Keratinocyte (primary cell): ENCODE measurements around the gene ESX1. TPM values are rescaled to one million over a fixed set of nuclear protein-coding genes. Genes with fewer than 3 reads are reported as not detected.
"Not testable (repeated sequence)": the region's sequence is repeated elsewhere in the genome, so short reads cannot be mapped to it uniquely, and the experiment has no call there.

ENCODE experiments used
- DNase-seq: peaks from one replicate; pipeline ENCODE4 v3.0.0-alpha.2; 2011; ENCODE audit warnings: low read depth, missing footprints, low spot score
- FAIRE-seq: peaks from 2 replicates; lab custom pipeline; 2011; peaks lifted over from hg19 to GRCh38; lab: Jason Lieb, UNC
- H2AFZ ChIP-seq: 2 replicates; pipeline ENCODE4 v1.6.0; 2012; ENCODE audit warnings: low read length, control low read depth, inconsistent platforms; ENCODE audit not compliant: control insufficient read depth
- H3K27ac ChIP-seq: 2 replicates; pipeline ENCODE4 v1.5.1; 2011; ENCODE audit warnings: low read length; ENCODE audit not compliant: control insufficient read depth, insufficient read depth
- H3K27me3 ChIP-seq: 3 replicates; pipeline ENCODE4 v1.6.0; 2011; ENCODE audit warnings: low read length; ENCODE audit not compliant: control insufficient read depth, insufficient read depth; ENCODE audit errors: extremely low read depth
- H3K36me3 ChIP-seq, 2 experiments: 2 replicates in 1 of 2; 3 replicates in 1 of 2; pipeline ENCODE4 v1.5.1; 2011; ENCODE audit warnings: low read length in 2 of 2, mild to moderate bottlenecking in 1 of 2; ENCODE audit not compliant: control insufficient read depth in 2 of 2, insufficient read depth in 2 of 2; ENCODE audit errors: extremely low read depth in 1 of 2
- H3K4me1 ChIP-seq: 3 replicates; pipeline ENCODE4 v1.5.1; 2011; ENCODE audit warnings: low read length; ENCODE audit not compliant: control insufficient read depth, insufficient read depth; ENCODE audit errors: extremely low read depth
- H3K4me2 ChIP-seq: 3 replicates; pipeline ENCODE4 v1.6.0; 2011; ENCODE audit warnings: low read depth, low read length; ENCODE audit not compliant: control insufficient read depth, insufficient read depth; ENCODE audit errors: extremely low read depth
- H3K4me3 ChIP-seq, 3 experiments: fragments of 200-600 bp in 1 of 3; sonication (generic) in 1 of 3; 2 replicates in 2 of 3; 3 replicates in 1 of 3; pipeline ENCODE4 v1.5.1; 2011 to 2016; ENCODE audit warnings: low read length in 3 of 3, mild to moderate bottlenecking in 3 of 3, control low read depth in 2 of 3, inconsistent platforms in 1 of 3, low read depth in 1 of 3, mixed read lengths in 1 of 3, mixed run types in 1 of 3, moderate library complexity in 1 of 3; ENCODE audit not compliant: control insufficient read depth in 2 of 3, insufficient read depth in 2 of 3; ENCODE audit errors: extremely low read depth in 1 of 3
- H3K79me2 ChIP-seq: 2 replicates; pipeline ENCODE4 v1.6.0; 2012; ENCODE audit warnings: low read length; ENCODE audit not compliant: control insufficient read depth, insufficient read depth
- H3K9ac ChIP-seq: 3 replicates; pipeline ENCODE4 v1.6.0; 2011; ENCODE audit warnings: low read length; ENCODE audit not compliant: control insufficient read depth, insufficient read depth; ENCODE audit errors: extremely low read depth
- H3K9me1 ChIP-seq: 3 replicates; pipeline ENCODE4 v1.6.0; 2011; ENCODE audit warnings: low read length; ENCODE audit not compliant: control insufficient read depth, insufficient read depth; ENCODE audit errors: extremely low read depth
- H3K9me3 ChIP-seq: 2 replicates; pipeline ENCODE4 v1.5.1; 2012; ENCODE audit warnings: low read depth, low read length; ENCODE audit not compliant: control insufficient read depth
- H4K20me1 ChIP-seq: 3 replicates; pipeline ENCODE4 v1.6.0; 2011; ENCODE audit warnings: low read length; ENCODE audit not compliant: control insufficient read depth, insufficient read depth; ENCODE audit errors: extremely low read depth
- EZH2 ChIP-seq: IDR thresholded peaks from one replicate; pipeline ENCODE4 v1.6.1; 2012; ENCODE audit warnings: inconsistent platforms, mild to moderate bottlenecking, low read length, moderate library complexity
- dilution Hi-C: fragments of 300-500 bp; cut with MboI; formaldehyde crosslinking; loops from one replicate; pipeline ENCODE4 v1.7.0; 2020; ENCODE audit warnings: low sequenced_read_pairs; ENCODE audit not compliant: extremely low pct_ligation_motif_present
- polyA plus RNA-seq, 5 experiments: library from polyadenylated mRNA; depleted of rRNA in 3 of 5; stranded (reverse) in 3 of 5; stranded (forward) in 1 of 5; unstranded in 1 of 5; fragments of >200 nt; gene quantifications; 1 replicate in 1 of 5; 2 replicates in 3 of 5; 3 replicates in 1 of 5; pipeline versions ENCODE4 v1.2.1 to v1.2.3, GENCODE V29; 2011 to 2012; ENCODE audit warnings: missing spikeins in 2 of 5, low read depth in 1 of 5, low replicate concordance in 1 of 5
- TF ChIP-seq, protein P1 (sequence below), 3 experiments: IDR thresholded peaks in 1 of 3; conservative IDR thresholded peaks in 1 of 3; optimal IDR thresholded peaks in 1 of 3; 2 replicates in 2 of 3; 3 replicates in 1 of 3; pipeline versions ENCODE3 to v1.5.1; 2011; ENCODE audit warnings: low read length in 3 of 3, mild to moderate bottlenecking in 3 of 3, moderate library complexity in 2 of 3, control low read depth in 1 of 3, inconsistent platforms in 1 of 3; ENCODE audit not compliant: insufficient read depth in 2 of 3; ENCODE audit errors: extremely low read depth in 1 of 3

Gene ESX1
- polyA plus RNA-seq, 1 donor (not counting 4 experiments of a cell fraction or from before 2014, with no cell fraction given): not detected

DNA sequence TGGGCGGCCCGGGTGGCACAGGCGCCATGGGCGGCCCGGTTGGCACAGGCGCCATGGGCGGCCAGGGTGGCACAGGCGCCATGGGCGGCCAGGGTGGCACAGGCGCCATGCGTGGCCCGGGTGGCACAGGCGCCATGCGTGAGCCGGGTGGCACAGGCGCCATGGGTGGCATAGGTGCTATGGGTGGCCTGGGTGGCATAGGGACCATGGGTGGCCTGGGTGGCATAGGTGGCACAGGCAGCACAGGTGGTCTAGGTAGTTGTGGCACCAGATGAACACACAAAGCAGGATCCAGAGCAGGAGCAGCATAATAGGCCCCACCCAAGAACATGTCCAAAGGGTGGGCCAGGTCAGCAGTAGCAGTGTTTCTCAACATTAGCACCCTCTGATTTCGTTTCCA is 4.3 kb downstream of the ESX1 start:
- no peaks in the 10 kb centered on the region for H4K20me1 ChIP-seq
- H3K4me1 ChIP-seq: no peaks in the 10 kb centered on the region
- TF ChIP-seq EZH2: no peak
- TF ChIP-seq, protein P1, sequence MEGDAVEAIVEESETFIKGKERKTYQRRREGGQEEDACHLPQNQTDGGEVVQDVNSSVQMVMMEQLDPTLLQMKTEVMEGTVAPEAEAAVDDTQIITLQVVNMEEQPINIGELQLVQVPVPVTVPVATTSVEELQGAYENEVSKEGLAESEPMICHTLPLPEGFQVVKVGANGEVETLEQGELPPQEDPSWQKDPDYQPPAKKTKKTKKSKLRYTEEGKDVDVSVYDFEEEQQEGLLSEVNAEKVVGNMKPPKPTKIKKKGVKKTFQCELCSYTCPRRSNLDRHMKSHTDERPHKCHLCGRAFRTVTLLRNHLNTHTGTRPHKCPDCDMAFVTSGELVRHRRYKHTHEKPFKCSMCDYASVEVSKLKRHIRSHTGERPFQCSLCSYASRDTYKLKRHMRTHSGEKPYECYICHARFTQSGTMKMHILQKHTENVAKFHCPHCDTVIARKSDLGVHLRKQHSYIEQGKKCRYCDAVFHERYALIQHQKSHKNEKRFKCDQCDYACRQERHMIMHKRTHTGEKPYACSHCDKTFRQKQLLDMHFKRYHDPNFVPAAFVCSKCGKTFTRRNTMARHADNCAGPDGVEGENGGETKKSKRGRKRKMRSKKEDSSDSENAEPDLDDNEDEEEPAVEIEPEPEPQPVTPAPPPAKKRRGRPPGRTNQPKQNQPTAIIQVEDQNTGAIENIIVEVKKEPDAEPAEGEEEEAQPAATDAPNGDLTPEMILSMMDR (optimal IDR thresholded peaks at IDR 0.05 in 1 of 3, IDR thresholded peaks at IDR 0.05 in 1 of 3, conservative IDR thresholded peaks at IDR 0.05 in 1 of 3; ENCODE audit: extremely low read depth in 1 of 3, insufficient read depth in 2 of 3, low read length in 3 of 3): no peak
- H3K36me3 ChIP-seq: no peaks in the 10 kb centered on the region
- H3K4me3 ChIP-seq: no peak overlapping the region
- no peaks in the 10 kb centered on the region for H3K9me3 ChIP-seq
- H3K9me1 ChIP-seq: no peaks in the 10 kb centered on the region
- H2AFZ ChIP-seq: no peak overlapping the region
- DNase-seq (no peak), FAIRE-seq (no peak)
- no peak overlapping the region for H3K27ac ChIP-seq
- H3K27me3 ChIP-seq: peaks cover 38% of the 10 kb centered on the region
- H3K79me2 ChIP-seq: no peaks in the 10 kb centered on the region
- dilution Hi-C loops: no loop called here
- H3K9ac ChIP-seq: no peak overlapping the region
- H3K4me2 ChIP-seq: no peak overlapping the region

DNA sequence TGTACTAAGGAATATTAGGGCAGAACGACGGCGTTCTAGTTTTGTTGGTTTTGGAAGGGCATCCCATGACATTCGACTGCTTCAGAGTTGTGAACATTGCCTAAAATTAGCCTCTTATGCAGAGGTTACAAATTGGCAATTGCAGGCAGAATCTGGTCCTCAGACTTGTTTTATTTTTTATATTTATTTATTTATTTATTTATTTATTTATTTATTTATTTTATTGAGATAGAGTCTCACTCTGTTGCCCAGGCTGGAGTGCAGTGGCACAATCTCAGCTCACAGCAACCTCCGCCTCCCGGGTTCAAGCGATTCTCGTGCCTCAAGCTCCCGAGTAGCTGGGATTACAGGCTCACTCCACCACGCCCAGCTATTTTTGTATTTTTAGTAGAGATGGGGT is 24.7 kb downstream of the ESX1 start:
- H2AFZ ChIP-seq, H4K20me1 ChIP-seq, H3K36me3 ChIP-seq, dilution Hi-C loops, H3K79me2 ChIP-seq, DNase-seq, H3K9me3 ChIP-seq, H3K9ac ChIP-seq, H3K4me1 ChIP-seq, H3K4me2 ChIP-seq, H3K27ac ChIP-seq, H3K4me3 ChIP-seq, H3K27me3 ChIP-seq, H3K9me1 ChIP-seq, FAIRE-seq: not testable (repeated sequence)

DNA sequence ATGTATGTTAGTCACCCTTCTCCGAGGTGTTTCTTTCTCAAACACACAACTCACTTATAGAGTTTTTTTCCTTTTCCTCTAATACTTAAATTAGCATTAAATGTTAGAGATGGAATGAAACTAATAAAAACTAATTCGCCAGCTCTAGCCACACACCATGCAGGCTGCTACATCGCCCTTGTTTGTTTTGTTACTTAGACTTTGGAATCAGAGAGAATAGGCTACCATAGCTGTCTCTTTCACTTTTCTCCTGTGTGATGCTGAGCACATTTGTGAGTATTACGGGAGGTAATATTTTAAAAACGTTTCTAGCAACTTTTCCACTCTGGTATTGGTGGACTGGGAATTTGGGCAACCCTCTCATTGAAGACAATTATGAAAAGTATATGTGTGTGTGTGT is 43.5 kb downstream of the ESX1 start:
- Histone ChIP-seq H2AFZ (no peak overlapping the region), H3K9me3 (no peaks in the 10 kb centered on the region), H4K20me1 (no peaks in the 10 kb centered on the region), H3K27me3 (no peaks in the 10 kb centered on the region), H3K9ac (no peak overlapping the region), H3K4me3 (no peak overlapping the region), H3K27ac (no peak overlapping the region), H3K4me2 (no peak overlapping the region), H3K79me2 (no peaks in the 10 kb centered on the region), H3K36me3 (no peaks in the 10 kb centered on the region), H3K4me1 (no peaks in the 10 kb centered on the region), H3K9me1 (no peaks in the 10 kb centered on the region)
- dilution Hi-C loops: no loop called here
- no peak for DNase-seq
- no peak for FAIRE-seq
- no peak for TF ChIP-seq EZH2
- TF ChIP-seq, protein P1 (optimal IDR thresholded peaks at IDR 0.05 in 1 of 3, IDR thresholded peaks at IDR 0.05 in 1 of 3, conservative IDR thresholded peaks at IDR 0.05 in 1 of 3; ENCODE audit: extremely low read depth in 1 of 3, insufficient read depth in 2 of 3, low read length in 3 of 3): no peak
